ENCODE measurements around the gene KAZN.

Gene KAZN

DNA sequence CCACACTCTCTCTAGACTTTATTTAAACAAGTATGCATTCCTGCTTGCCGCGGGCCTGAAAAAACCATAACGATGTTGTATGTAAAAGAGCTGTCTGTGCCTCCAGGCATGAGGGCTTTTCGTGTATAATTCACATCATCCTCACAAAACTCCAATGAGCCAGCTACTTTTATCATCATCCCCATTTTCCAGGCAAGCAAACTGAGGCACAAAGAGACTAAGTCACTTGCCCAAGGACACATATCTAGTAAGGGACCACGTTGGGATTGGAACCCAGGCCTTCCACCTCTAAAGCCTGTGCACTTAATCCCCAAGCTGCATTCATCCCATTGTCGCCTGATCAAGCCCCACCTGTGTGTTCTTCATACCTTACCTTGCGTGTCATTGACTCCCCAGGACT, 226.9 kb downstream of the KAZN start:
- no peak for DNase-seq (ENCODE audit: low read depth, low spot score)

- no peak for DNase-seq (ENCODE audit: low read depth, low spot score)
These were observed 227.7 kb downstream of the KAZN start for GRCh38 chr1:14826172-14826636.

GRCh38 chr1:14826731-14827326, 228.3 kb downstream of the KAZN start:
- DNase-seq (ENCODE audit: low read depth, low spot score) = no peak

GRCh38 chr1:14827870-14828269, 229.4 kb downstream of the KAZN start:
- DNase-seq (ENCODE audit: low read depth, low spot score) = no peak

DNA sequence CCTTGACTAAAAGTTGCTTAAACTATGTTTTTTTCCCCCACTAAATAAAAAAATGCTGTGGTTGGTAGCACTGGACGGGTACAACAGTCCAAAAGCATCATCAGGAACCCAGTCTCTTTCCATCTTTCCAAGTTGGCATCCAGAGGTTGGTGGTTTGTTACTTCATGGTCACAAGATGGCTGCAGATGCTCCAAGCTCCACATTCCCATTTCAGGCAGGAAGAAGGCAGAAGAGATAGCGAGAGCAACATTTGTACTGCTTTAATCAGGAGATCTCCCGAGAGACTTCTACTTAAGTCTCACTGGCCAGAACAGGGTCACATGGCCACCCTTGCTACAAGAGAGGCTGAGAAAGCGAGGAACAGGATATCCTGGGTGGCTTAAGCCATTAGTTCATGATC, 230.2 kb downstream of the KAZN start:
- DNase-seq (ENCODE audit: low read depth, low spot score) = no peak

- DNase-seq (ENCODE audit: low read depth, low spot score) = no peak
These were observed 237.2 kb downstream of the KAZN start for GRCh38 chr1:14835725-14836124.

DNA sequence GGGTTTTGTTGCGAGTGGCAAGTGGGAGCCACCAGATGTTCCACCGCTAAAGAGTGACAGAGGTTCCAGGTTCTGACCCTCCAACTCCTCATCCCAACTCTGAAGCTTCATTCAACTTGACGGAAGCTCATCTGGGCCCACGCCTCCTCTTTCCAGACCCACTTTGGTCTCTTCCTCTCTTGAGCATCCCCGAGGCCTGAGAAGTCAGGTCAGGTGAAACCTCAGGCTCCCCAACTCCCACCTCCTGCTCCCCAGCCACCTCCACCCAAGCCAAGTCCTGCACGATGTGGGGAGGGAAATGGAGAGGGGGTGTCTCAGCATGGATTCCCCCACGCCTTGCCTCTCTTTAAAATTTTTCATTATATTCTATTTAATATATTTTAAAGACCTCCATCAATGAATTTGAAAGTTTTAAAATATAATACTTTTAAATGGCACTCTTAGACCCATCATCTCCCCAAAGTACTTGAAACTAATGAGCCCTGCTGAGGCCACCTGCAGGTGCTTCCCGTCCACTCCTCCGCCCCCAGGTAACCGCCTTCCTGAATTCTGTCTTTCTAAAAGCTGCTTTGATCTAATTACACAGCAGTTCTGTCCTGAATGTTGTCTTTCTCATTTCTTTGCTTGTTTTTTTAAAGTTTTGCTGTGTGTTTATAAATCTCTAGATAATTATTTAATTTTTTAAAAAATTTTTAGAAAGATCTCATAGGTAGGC, 238.1 kb downstream of the KAZN start:
- DNase-seq (ENCODE audit: low read depth, low spot score) = no peak

DNA sequence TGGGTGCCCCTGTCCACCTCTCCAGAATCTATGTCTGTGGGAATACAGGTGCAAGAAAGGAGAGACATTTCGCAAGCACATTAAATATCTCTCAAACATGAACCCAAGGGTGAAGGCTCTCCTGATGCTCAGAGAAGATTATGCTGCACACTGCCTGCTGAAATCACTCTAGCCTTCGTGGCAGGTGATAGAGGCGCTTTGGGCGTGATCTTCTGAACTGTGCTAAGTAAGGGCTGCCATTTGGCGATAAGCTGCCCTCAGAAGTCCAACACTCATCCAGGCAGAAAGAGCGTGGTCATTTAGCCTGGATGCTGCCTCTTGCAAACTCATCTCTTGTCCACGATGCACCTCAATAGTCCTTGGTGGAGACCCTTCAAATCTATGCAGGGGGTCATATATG, 241.9 kb downstream of the KAZN start:
- no peak for DNase-seq (ENCODE audit: low read depth, low spot score)

DNA sequence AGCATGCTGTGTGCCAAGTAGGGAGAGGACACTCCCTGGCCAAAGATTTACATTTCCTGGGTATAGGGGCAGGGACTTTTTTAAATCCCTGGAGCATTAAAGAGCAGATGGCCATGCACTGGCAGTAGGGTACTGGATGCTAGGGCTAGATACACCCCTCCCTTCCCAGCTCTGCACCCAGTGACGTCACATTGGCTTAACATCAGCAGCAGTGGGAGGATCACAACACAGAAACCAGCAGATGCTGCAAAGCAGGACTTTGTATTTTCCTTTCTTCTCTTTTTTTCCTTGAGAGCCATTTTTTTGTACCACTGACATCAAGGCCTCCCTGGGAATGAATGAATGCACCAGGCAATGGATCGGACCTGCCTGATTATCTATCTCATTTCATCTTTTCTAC, 243.0 kb downstream of the KAZN start:
- DNase-seq (ENCODE audit: low read depth, low spot score) = no peak

DNA sequence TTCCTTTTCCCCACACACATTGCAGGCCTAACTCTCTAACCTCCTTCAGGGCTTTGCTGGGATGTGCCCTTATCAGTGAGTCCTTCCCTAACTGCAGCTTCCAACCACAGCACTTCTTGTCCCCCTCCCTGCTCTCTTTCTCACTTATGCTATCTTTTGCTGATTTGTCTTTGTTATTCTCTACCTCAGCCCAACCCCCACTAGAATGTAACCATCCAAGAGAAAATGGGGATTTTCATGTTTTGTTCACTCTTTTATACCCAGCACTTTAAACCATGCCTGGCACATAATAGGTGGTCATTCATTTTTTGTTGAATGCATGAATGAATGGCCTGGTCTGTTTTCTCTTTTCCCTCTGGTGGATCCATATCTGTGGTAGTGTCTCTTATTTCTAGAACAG, 243.5 kb downstream of the KAZN start:
- DNase-seq (ENCODE audit: low read depth, low spot score) = no peak

DNA sequence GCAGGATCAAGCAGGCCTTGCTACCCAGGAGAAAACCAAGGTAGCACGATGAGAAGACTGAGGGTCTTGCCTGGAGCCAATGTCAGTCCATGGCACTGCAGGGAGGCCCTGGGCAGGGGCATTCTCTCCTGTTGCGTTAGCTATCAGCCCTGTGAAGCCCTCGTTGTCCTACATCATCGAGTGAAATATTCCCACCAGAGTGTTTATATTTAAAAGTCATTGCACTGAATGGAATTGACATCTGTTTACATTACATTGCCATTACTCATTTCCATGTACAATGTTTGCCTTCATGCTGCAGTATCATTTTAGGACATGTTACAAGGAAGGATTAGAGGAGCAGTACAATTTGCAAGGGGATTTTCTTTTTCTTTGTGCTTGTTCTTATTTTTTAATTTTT, 243.9 kb downstream of the KAZN start:
- DNase-seq (ENCODE audit: low read depth, low spot score) = no peak

GRCh38 chr1:14842891-14843290, 244.4 kb downstream of the KAZN start:
- no peak for DNase-seq (ENCODE audit: low read depth, low spot score)

DNA sequence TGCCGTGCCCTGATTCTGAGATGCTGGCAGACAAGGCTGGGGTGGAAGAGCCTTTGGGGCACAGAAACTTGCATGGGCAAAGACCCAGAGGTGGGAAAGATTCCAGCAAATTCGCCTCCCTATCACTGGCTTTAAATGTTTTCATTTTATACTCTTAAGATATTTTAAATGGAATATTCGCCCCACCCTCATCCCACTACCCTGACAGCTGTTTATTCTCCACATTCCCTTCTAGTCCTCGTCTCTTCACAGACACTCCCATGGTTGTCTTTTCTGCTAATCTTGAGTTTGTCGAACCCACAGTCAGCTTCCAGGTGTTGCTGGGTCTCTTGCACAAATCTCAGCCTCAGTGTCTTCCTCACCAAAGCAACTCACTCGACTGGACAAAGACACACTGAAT, 245.0 kb downstream of the KAZN start:
- no peak for DNase-seq (ENCODE audit: low read depth, low spot score)

DNA sequence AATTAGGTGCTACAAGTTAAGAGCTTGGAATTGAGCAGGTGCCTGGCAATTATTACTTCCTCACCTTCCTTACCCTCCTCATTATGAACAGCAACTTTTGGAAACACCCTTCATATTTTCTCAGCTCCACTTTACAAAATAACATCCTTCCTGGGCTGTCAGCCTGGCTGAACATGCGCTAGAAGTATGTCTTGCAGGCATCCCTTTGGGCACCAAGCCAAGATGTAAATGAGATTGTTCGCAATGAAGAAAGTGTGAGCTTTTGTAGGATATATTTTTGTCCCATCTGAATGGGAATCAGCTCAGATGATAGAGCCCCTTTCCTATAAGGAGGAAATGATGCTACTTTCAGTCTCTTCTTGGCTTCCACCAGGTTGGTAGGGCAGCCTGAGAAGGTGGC, 245.9 kb downstream of the KAZN start:
- DNase-seq (ENCODE audit: low read depth, low spot score) = no peak

DNA sequence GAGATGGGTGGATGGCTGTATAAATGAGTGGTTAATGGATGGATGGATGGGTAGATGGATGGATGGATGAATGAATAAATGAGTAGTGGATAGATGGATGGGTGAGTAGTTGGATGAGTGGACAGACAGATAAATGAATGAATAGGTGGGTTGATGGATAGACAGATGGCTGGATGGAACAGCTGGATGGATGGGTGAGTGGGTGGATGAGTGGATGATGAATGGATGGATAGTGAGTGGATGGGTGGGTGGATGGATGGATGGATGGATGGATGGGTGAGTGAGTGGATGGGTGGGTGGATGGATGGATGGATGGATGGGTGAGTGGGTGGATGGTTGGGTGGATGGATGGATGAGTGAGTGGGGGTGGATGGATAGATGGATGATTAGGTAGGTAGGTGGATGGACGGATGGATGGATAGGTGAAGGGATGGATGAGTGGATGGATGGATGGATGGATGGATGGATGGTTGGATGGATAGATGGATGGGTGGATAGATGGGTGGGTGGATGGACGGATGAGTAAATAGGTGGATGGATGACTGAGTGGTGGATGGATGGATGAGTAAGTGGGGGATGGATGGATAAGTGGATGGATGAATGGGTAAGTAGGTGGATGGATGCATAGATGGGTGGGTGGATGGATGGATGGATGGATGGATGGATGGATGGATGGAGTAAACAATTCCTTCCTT, 246.6 kb downstream of the KAZN start:
- no peak for DNase-seq (ENCODE audit: low read depth, low spot score)

- DNase-seq (ENCODE audit: low read depth, low spot score) = no peak
These were observed 247.4 kb downstream of the KAZN start for GRCh38 chr1:14845851-14846250.

- no peak for DNase-seq (ENCODE audit: low read depth, low spot score)
These were observed 248.2 kb downstream of the KAZN start for GRCh38 chr1:14846688-14847087.

- DNase-seq (ENCODE audit: low read depth, low spot score) = no peak
These were observed 249.7 kb downstream of the KAZN start for GRCh38 chr1:14848203-14848602.

DNA sequence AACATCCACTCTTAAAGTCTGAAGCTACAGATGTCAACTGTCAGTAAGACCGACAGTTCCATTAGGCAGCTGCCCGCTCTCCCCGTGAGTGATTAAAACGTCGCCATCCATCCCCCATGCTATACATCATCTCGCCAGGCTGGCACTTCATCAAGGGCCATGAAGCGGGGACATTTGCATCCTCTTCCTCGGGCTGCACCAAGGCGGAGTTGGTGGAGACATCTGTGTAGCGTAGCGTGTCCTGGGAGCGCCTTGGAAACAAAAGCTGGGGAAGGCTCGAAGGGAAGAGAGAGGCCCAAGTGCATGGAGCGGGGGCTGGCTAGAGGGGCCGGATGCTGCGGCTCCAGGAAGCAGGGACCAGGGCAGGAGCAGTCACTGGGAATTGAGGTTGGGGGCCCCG, 250.1 kb downstream of the KAZN start:
- no peak for DNase-seq (ENCODE audit: low read depth, low spot score)

DNA sequence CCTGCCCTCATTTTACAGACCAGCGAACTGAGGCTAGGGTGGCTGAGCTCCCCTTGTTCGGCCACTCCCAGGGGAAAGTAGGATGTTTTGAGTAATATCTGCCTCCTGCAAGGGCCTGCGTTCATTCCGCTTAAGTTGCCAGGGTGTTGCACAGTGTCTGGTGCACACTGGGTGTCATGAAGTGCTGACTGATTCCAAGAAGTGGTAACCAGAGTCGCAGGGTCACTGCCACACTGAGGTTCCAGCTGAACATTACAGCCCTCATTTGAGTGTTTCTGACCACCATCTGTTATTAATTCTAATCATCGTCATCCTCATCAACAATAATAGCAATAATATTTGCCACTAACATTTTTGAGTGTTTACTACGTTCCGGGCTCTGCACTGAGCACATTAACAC, 250.6 kb downstream of the KAZN start:
- DNase-seq (ENCODE audit: low read depth, low spot score) = no peak

GRCh38 chr1:14850563-14850962, 252.1 kb downstream of the KAZN start:
- DNase-seq (ENCODE audit: low read depth, low spot score) = no peak

DNA sequence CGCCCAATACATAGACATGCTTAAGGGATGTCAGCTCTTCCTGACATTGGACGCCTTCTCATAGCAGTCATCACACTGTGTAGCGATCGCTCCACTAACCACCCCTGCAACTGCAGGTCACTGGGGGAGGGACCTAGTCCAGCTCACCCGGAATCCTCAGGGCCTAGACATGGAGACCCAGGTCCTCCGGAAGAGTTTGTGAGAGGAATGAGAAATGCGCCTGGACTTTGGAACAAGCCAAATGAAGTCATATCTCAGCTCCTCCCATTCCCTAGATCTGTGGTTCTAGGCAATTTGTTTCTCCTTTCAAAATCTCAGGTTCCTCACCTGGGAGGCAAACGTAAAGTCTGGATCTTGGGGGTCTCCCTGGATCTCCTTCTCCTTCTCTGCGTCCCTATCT, 253.3 kb downstream of the KAZN start:
- DNase-seq (ENCODE audit: low read depth, low spot score) = no peak

GRCh38 chr1:14852291-14852690, 253.8 kb downstream of the KAZN start:
- DNase-seq (ENCODE audit: low read depth, low spot score) = no peak
